Glutamatergic neuron (in vitro differentiated cells): ENCODE results near the gene CSTA. TPM values are rescaled to one million over a fixed set of nuclear protein-coding genes. Genes with fewer than 3 reads are reported as not detected.

Source experiments
- total RNA-seq: library from RNA; stranded (reverse); fragmentation: NEBNext Ultra II Directional; extraction: Animal tissue kit (Norgen Biotek cat#: 25700); gene quantifications from one replicate; pipeline ENCODE4 v1.2.1, GENCODE V29; 2021; ENCODE audit not compliant: unreplicated experiment

The CSTA gene
- total RNA-seq, 1 donor from 2014 or later, result not detected

Other genes with a start within 250 kb of the CSTA start
- gene CASR, start 141.6 kb upstream of the CSTA start, total RNA-seq, result not detected
- 20.2 TPM for gene MIX23, start 58.0 kb downstream of the CSTA start, total RNA-seq
- 12.7 TPM for gene FAM162A, start 58.9 kb downstream of the CSTA start, total RNA-seq
- 3.4 TPM for gene WDR5B, start 90.8 kb downstream of the CSTA start, total RNA-seq
- gene KPNA1, start 189.7 kb downstream of the CSTA start, total RNA-seq, result 86.1 TPM
- gene PARP9, start 239.1 kb downstream of the CSTA start, total RNA-seq, result 0.27 TPM
- gene DTX3L, start 239.1 kb downstream of the CSTA start, total RNA-seq, result 0.20 TPM